Pons (tissue), 1 donor: ENCODE results near the gene MS4A4E.
"Not testable (repeated sequence)": the region's sequence is repeated elsewhere in the genome, so short reads cannot be mapped to it uniquely, and the experiment has no call there.

Experiments
- DNase-seq: peaks from one replicate; pipeline ENCODE4 v3.0.0-alpha.2; 2016; ENCODE audit warnings: low spot score

MS4A4E gene

GRCh38 chr11:60221692-60222091, 21.2 kb downstream of the MS4A4E start:
- DNase-seq, result no peak

- no peak for DNase-seq
Measured at GRCh38 chr11:60221181-60221580, 21.8 kb downstream of the MS4A4E start.

- DNase-seq, result no peak
Measured at GRCh38 chr11:60214386-60214785, 28.6 kb downstream of the MS4A4E start.

GRCh38 chr11:60211206-60211605, 31.7 kb downstream of the MS4A4E start:
- DNase-seq, result no peak

- no peak for DNase-seq
Measured at GRCh38 chr11:60209977-60210376, 33.0 kb downstream of the MS4A4E start.

GRCh38 chr11:60208951-60209350, 34.0 kb downstream of the MS4A4E start:
- DNase-seq, result no peak

- DNase-seq, result no peak
Measured at GRCh38 chr11:60208146-60208895, 34.6 kb downstream of the MS4A4E start.

- DNase-seq, result no peak
Measured at GRCh38 chr11:60206616-60207015, 36.3 kb downstream of the MS4A4E start.

- no peak for DNase-seq
Measured at GRCh38 chr11:60204922-60205321, 38.0 kb downstream of the MS4A4E start.

- not testable (repeated sequence) for DNase-seq
Measured at GRCh38 chr11:60201334-60201733, 41.6 kb downstream of the MS4A4E start.

GRCh38 chr11:60197442-60197841, 45.5 kb downstream of the MS4A4E start:
- DNase-seq, result no peak

- DNase-seq, result peak; percentile 34
Measured at GRCh38 chr11:60195923-60196368, 47.0 kb downstream of the MS4A4E start.

- DNase-seq, result no peak
Measured at GRCh38 chr11:60194511-60194910, 48.4 kb downstream of the MS4A4E start.

- DNase-seq, result peak; percentile 64
Measured at GRCh38 chr11:60193687-60194433, 49.1 kb downstream of the MS4A4E start.

GRCh38 chr11:60192564-60192963, 50.4 kb downstream of the MS4A4E start:
- not testable (repeated sequence) for DNase-seq

GRCh38 chr11:60188481-60188880, 54.5 kb downstream of the MS4A4E start:
- peak; percentile 55 for DNase-seq

GRCh38 chr11:60186128-60186527, 56.8 kb downstream of the MS4A4E start:
- DNase-seq, result not testable (repeated sequence)

GRCh38 chr11:60185512-60185827, 57.5 kb downstream of the MS4A4E start:
- not testable (repeated sequence) for DNase-seq

GRCh38 chr11:60184824-60185511, 58.0 kb downstream of the MS4A4E start:
- DNase-seq, result peak; percentile 83

- DNase-seq, result peak; percentile 52
Measured at GRCh38 chr11:60183591-60184205, 59.2 kb downstream of the MS4A4E start.

- peak; percentile 49 for DNase-seq
Measured at GRCh38 chr11:60182541-60183330, 60.2 kb downstream of the MS4A4E start, which contains the start of gene MS4A6A. Gene MS4A6A (minus strand): TSS chr11:60183083. CDS start chr11:60181727, 1,356 bp downstream.
